MM.1S (cell line): Measurements from ENCODE around the gene HLA-DRB1.

Source experiments
- DNase-seq: peaks from one replicate; pipeline ENCODE4 v3.0.0-alpha.2; 2015
- H2AFZ ChIP-seq: fragments of 300-600 bp; sonication (generic); 2 replicates; pipeline ENCODE4 v1.6.0; 2016; ENCODE audit warnings: antibody characterized with exemption, low read length
- H3F3A ChIP-seq: fragments of 300-600 bp; sonication (generic); 2 replicates; pipeline ENCODE4 v1.6.1; 2016; ENCODE audit warnings: mild to moderate bottlenecking, antibody characterized with exemption, low read length, moderate library complexity, mixed read lengths; ENCODE audit not compliant: insufficient read depth
- H3K27ac ChIP-seq: fragments of 300-600 bp; sonication (generic); 2 replicates; pipeline ENCODE4 v1.5.1; 2016; ENCODE audit warnings: mild to moderate bottlenecking, low read length
- H3K27me3 ChIP-seq: fragments of 300-600 bp; sonication (generic); replicated peaks from 2 replicates; pipeline ENCODE4 v1.6.0; 2016; ENCODE audit warnings: low read length; ENCODE audit not compliant: insufficient read depth
- H3K36me3 ChIP-seq: fragments of 300-600 bp; sonication (generic); replicated peaks from 2 replicates; pipeline ENCODE4 v1.6.1; 2016; ENCODE audit warnings: mild to moderate bottlenecking, low read length, mixed read lengths; ENCODE audit not compliant: insufficient read depth
- H3K4me1 ChIP-seq: fragments of 300-600 bp; sonication (generic); 2 replicates; pipeline ENCODE4 v1.6.1; 2016; ENCODE audit warnings: low read length, mixed read lengths
- H3K4me2 ChIP-seq: fragments of 300-600 bp; sonication (generic); 2 replicates; pipeline ENCODE4 v1.6.0; 2016; ENCODE audit warnings: low read depth, low read length
- H3K4me3 ChIP-seq: fragments of 300-600 bp; sonication (generic); 2 replicates; pipeline ENCODE4 v1.5.1; 2016; ENCODE audit warnings: low read length, mixed read lengths
- H3K79me2 ChIP-seq: fragments of 300-600 bp; sonication (generic); 2 replicates; pipeline ENCODE4 v1.6.1; 2016; ENCODE audit warnings: mixed run types, low read length, mixed read lengths
- H3K9ac ChIP-seq: fragments of 300-600 bp; sonication (generic); 2 replicates; pipeline ENCODE4 v1.6.1; 2016; ENCODE audit warnings: low read length, mixed read lengths
- H3K9me2 ChIP-seq: fragments of 300-600 bp; sonication (generic); replicated peaks from 2 replicates; pipeline ENCODE4 v1.6.1; 2016; ENCODE audit warnings: mild to moderate bottlenecking, low read length, mixed read lengths; ENCODE audit not compliant: insufficient read depth
- H3K9me3 ChIP-seq: fragments of 300-600 bp; sonication (generic); replicated peaks from 2 replicates; pipeline ENCODE4 v1.6.1; 2016; ENCODE audit warnings: mild to moderate bottlenecking, low read length, mixed read lengths; ENCODE audit not compliant: insufficient read depth
- H4K20me1 ChIP-seq: fragments of 300-600 bp; sonication (generic); 2 replicates; pipeline ENCODE4 v1.6.1; 2016; ENCODE audit warnings: mild to moderate bottlenecking, low read length, moderate library complexity, mixed read lengths; ENCODE audit not compliant: insufficient read depth
- EZH2 ChIP-seq: fragments of 300-600 bp; sonication (generic); optimal IDR thresholded peaks from 2 replicates; pipeline ENCODE3; 2017; ENCODE audit warnings: low read depth, mild to moderate bottlenecking, antibody characterized with exemption, low read length, mixed read lengths
- EZH2phosphoT487 ChIP-seq: fragments of 300-600 bp; sonication (generic); IDR thresholded peaks from 2 replicates; pipeline ENCODE4 v1.6.1; 2018; ENCODE audit warnings: antibody characterized with exemption, low read length
- TF ChIP-seq, protein P1 (sequence below): fragments of 300-600 bp; sonication (generic); IDR thresholded peaks from 2 replicates; pipeline ENCODE4 v1.5.1; 2016; ENCODE audit warnings: antibody characterized with exemption, low read length, mixed read lengths

The HLA-DRB1 gene

DNA sequence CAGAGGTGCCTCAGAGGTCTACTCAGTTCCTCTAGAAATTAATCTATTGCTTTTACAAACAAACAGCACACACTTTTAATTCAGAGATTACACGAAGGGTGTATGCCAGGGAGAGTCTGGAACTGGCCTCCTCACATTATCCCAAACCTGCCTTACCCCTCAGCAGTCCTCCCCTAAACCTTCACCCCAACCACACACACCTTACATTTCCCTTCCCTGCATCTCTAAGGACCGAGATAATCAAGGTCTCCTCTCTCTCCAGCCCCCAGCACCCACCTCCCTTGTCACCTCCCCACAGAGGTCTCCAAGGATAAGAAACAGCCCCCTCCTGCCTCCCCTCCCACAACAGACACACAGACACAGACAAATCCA is 6.1 kb downstream of the HLA-DRB1 start:
- Histone ChIP-seq H3K79me2 (no peaks in the 10 kb centered on the region), H3K4me2 (no peak overlapping the region), H3K4me1 (no peaks in the 10 kb centered on the region), H3K9me2 (no peaks in the 10 kb centered on the region), H3F3A (no peaks in the 10 kb centered on the region), H3K9me3 (no peaks in the 10 kb centered on the region), H3K36me3 (no peaks in the 10 kb centered on the region), H4K20me1 (no peaks in the 10 kb centered on the region), H3K27ac (no peak overlapping the region), H3K4me3 (no peak overlapping the region), H3K27me3 (no peaks in the 10 kb centered on the region), H2AFZ (no peak overlapping the region), H3K9ac (no peak overlapping the region)
- DNase-seq, result no peak
- TF ChIP-seq EZH2 (no peak), EZH2phosphoT487 (no peak)
- TF ChIP-seq, protein P1, sequence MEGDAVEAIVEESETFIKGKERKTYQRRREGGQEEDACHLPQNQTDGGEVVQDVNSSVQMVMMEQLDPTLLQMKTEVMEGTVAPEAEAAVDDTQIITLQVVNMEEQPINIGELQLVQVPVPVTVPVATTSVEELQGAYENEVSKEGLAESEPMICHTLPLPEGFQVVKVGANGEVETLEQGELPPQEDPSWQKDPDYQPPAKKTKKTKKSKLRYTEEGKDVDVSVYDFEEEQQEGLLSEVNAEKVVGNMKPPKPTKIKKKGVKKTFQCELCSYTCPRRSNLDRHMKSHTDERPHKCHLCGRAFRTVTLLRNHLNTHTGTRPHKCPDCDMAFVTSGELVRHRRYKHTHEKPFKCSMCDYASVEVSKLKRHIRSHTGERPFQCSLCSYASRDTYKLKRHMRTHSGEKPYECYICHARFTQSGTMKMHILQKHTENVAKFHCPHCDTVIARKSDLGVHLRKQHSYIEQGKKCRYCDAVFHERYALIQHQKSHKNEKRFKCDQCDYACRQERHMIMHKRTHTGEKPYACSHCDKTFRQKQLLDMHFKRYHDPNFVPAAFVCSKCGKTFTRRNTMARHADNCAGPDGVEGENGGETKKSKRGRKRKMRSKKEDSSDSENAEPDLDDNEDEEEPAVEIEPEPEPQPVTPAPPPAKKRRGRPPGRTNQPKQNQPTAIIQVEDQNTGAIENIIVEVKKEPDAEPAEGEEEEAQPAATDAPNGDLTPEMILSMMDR, result no peak

DNA sequence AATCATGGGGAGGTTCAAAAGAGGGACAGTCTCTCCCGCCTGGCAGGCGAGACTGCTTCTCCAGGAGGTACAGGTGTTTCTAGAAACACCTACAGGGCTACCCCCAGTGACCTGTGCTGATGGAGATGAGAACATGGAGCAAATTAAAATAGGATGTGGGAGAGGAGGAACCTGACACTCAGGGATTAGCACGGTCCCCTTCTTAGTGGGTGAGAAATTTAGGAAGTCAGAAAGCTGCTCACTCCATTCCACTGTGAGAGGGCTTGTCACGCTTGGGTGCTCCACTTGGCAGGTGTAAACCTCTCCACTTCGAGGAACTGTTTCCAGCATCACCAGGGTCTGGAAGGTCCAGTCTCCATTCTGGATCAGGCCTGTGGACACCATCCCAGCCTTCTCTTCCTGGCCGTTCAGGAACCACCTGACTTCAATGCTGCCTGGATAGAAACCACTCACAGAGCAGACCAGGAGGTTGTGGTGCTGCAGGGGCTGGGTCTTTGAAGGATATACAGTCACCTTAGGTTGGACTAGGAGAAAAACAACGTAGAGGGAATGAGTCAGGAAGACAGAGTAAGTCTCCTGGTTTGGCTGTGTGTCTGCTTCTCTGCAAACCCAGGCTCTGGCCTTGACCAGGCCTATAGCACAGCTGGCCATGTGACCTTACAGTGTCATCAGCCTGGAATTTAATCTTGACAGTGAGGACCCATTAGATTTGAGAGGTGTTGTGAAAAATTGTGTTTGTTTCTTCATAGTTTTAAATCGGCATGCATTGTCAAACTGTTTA is 8.1 kb downstream of the HLA-DRB1 start:
- no peaks in the 10 kb centered on the region for H3K9me2 ChIP-seq
- no peak for TF ChIP-seq EZH2
- no peak for TF ChIP-seq EZH2phosphoT487
- TF ChIP-seq, protein P1, result no peak

DNA sequence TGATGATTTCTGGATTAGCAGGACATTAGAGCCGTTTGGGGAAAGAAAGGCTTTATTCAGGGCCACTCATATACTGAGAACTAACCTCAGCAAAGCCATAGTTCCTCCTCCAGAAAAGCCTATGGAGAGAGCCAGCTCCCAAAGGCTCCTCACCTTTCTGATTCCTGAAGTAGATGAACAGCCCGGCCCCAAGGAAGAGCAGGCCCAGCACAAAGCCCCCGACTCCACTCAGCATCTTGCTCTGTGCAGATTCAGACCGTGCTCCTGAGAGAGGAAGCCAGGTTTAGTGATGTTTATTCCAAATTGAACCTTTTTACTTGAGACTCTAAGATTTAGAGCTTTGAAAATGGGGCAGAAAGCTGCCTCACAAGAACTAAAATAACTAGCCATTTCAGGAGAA is 9.1 kb downstream of the HLA-DRB1 start:
- no peaks in the 10 kb centered on the region for H3K36me3 ChIP-seq
- H3K4me2 ChIP-seq, result no peak overlapping the region
- no peaks in the 10 kb centered on the region for H3K9me2 ChIP-seq
- no peak overlapping the region for H3K9ac ChIP-seq
- no peaks in the 10 kb centered on the region for H3K4me1 ChIP-seq
- H3F3A ChIP-seq, result no peaks in the 10 kb centered on the region
- DNase-seq, result no peak
- H3K27ac ChIP-seq, result no peak overlapping the region
- no peaks in the 10 kb centered on the region for H3K79me2 ChIP-seq
- H3K4me3 ChIP-seq, result no peak overlapping the region
- H4K20me1 ChIP-seq, result no peaks in the 10 kb centered on the region
- H2AFZ ChIP-seq, result no peak overlapping the region
- TF ChIP-seq EZH2phosphoT487 (no peak), EZH2 (no peak)
- TF ChIP-seq, protein P1, result no peak
- no peaks in the 10 kb centered on the region for H3K9me3 ChIP-seq
- no peaks in the 10 kb centered on the region for H3K27me3 ChIP-seq

More for the DNA sequence above, 8.1 kb downstream of the HLA-DRB1 start:
- no peak for DNase-seq
- no peak overlapping the region for H3K9ac ChIP-seq
- no peaks in the 10 kb centered on the region for H3K79me2 ChIP-seq
- H3K4me3 ChIP-seq, result no peak overlapping the region
- no peaks in the 10 kb centered on the region for H3K9me3 ChIP-seq
- H2AFZ ChIP-seq, result no peak overlapping the region
- H3F3A ChIP-seq, result no peaks in the 10 kb centered on the region
- no peaks in the 10 kb centered on the region for H3K36me3 ChIP-seq
- H3K4me1 ChIP-seq, result no peaks in the 10 kb centered on the region
- H3K27ac ChIP-seq, result no peak overlapping the region
- H3K27me3 ChIP-seq, result no peaks in the 10 kb centered on the region
- H3K4me2 ChIP-seq, result no peak overlapping the region
- H4K20me1 ChIP-seq, result no peaks in the 10 kb centered on the region
